HepG2 (cell line): ENCODE measurements around the gene MYL9. TPM values are rescaled to one million over a fixed set of nuclear protein-coding genes. Genes with fewer than 3 reads are reported as not detected.

Experiments
- AGO2 ChIP-seq: fragments of 200-400 bp; formaldehyde crosslinking; optimal IDR thresholded peaks from 2 replicates; pipeline ENCODE3; 2017; ENCODE audit warnings: mild to moderate bottlenecking, low read depth, low read length, moderate library complexity
- ARID4A ChIP-seq: sonication (generic); formaldehyde crosslinking; IDR thresholded peaks from 2 replicates; pipeline ENCODE4 v1.5.0; 2020; ENCODE audit warnings: mild to moderate bottlenecking, missing genetic modification reagents, borderline replicate concordance
- ATF7 ChIP-seq, 2 experiments: fragments of 450-650 bp in 1 of 2; sonication (generic) in 1 of 2; formaldehyde crosslinking in 1 of 2; IDR thresholded peaks; 2 replicates each; pipeline versions ENCODE4 v1.4.0 to v1.6.1; 2016 to 2020; ENCODE audit warnings: antibody characterized with exemption in 1 of 2, mild to moderate bottlenecking in 1 of 2, missing genetic modification reagents in 1 of 2
- ELF4 ChIP-seq: sonication (generic); formaldehyde crosslinking; IDR thresholded peaks from 2 replicates; pipeline ENCODE4 v1.5.0; 2020; ENCODE audit warnings: missing genetic modification reagents, mild to moderate bottlenecking, moderate library complexity, borderline replicate concordance
- ETV6 ChIP-seq: sonication (generic); formaldehyde crosslinking; conservative IDR thresholded peaks from 2 replicates; pipeline ENCODE4 v1.4.0; 2020; ENCODE audit warnings: missing genetic modification reagents
- FOXA3 ChIP-seq: IDR thresholded peaks from 2 replicates; pipeline ENCODE4 v1.6.1; 2016; ENCODE audit warnings: missing genetic modification reagents, missing compliant biosample characterization
- FOXO4 ChIP-seq: sonication (generic); formaldehyde crosslinking; conservative IDR thresholded peaks from 2 replicates; pipeline ENCODE4 v1.8.1; 2023; ENCODE audit warnings: missing genetic modification reagents
- HNF4A ChIP-seq: sonication (generic); formaldehyde crosslinking; IDR thresholded peaks from 2 replicates; pipeline ENCODE4 v1.4.0; 2020; ENCODE audit warnings: missing genetic modification reagents
- IRF2 ChIP-seq: IDR thresholded peaks from 2 replicates; pipeline ENCODE4 v1.6.1; 2018; ENCODE audit warnings: missing genetic modification reagents, missing compliant biosample characterization
- NRL ChIP-seq: sonication (generic); formaldehyde crosslinking; IDR thresholded peaks from 2 replicates; pipeline ENCODE4 v1.5.0; 2020; ENCODE audit warnings: missing genetic modification reagents, mild to moderate bottlenecking, moderate library complexity, borderline replicate concordance
- RFXANK ChIP-seq: IDR thresholded peaks from 2 replicates; pipeline ENCODE4 v1.6.1; 2016
- TARDBP ChIP-seq: sonication (generic); formaldehyde crosslinking; IDR thresholded peaks from 2 replicates; pipeline ENCODE4 v1.8.0; 2022; ENCODE audit warnings: mild to moderate bottlenecking, missing genetic modification reagents
- TBX3 ChIP-seq: fragments of 450-650 bp; IDR thresholded peaks from 2 replicates; pipeline ENCODE4 v1.6.1; 2017; ENCODE audit warnings: antibody characterized with exemption, mild to moderate bottlenecking, inconsistent platforms, borderline replicate concordance
- THAP7 ChIP-seq: sonication (generic); formaldehyde crosslinking; IDR thresholded peaks from 2 replicates; pipeline ENCODE4 v1.8.1; 2023; ENCODE audit warnings: mild to moderate bottlenecking, missing genetic modification reagents
- ZBTB46 ChIP-seq: sonication (generic); formaldehyde crosslinking; IDR thresholded peaks from 2 replicates; pipeline ENCODE4 v1.4.0; 2020; ENCODE audit warnings: mild to moderate bottlenecking, missing genetic modification reagents, borderline replicate concordance
- ZBTB7A ChIP-seq: sonication (generic); formaldehyde crosslinking; IDR thresholded peaks from 2 replicates; pipeline ENCODE4 v1.8.0; 2022; ENCODE audit warnings: mild to moderate bottlenecking, missing genetic modification reagents
- ZNF333 ChIP-seq: sonication (generic); formaldehyde crosslinking; IDR thresholded peaks from 2 replicates; pipeline ENCODE4 v1.4.0; 2020; ENCODE audit warnings: mild to moderate bottlenecking, missing genetic modification reagents, borderline replicate concordance
- ZNF33A ChIP-seq: sonication (generic); formaldehyde crosslinking; IDR thresholded peaks from 2 replicates; pipeline ENCODE4 v1.5.1; 2020; ENCODE audit warnings: missing genetic modification reagents, mild to moderate bottlenecking, moderate library complexity, borderline replicate concordance
- ZNF350 ChIP-seq: sonication (generic); formaldehyde crosslinking; IDR thresholded peaks from 2 replicates; pipeline ENCODE4 v1.4.0; 2020; ENCODE audit warnings: mild to moderate bottlenecking, low read depth, missing genetic modification reagents, borderline replicate concordance
- ZNF501 ChIP-seq: sonication (generic); formaldehyde crosslinking; IDR thresholded peaks from 2 replicates; pipeline ENCODE4 v1.5.1; 2020; ENCODE audit warnings: mild to moderate bottlenecking, moderate library complexity, missing genetic modification reagents
- ZNF605 ChIP-seq: sonication (generic); formaldehyde crosslinking; IDR thresholded peaks from 2 replicates; pipeline ENCODE4 v1.8.0; 2022; ENCODE audit warnings: mild to moderate bottlenecking, missing genetic modification reagents
- polyA plus RNA-seq, 8 experiments: library from polyadenylated mRNA; depleted of rRNA in 3 of 8; stranded (reverse) in 7 of 8; unstranded in 1 of 8; fragments of >200 nt; fragmentation: Illumina TruSeq in 4 of 8; extraction: Trizol in 4 of 8; gene quantifications; 2 replicates each; pipeline versions ENCODE4 v1.2.1 to v1.2.3, GENCODE V29; 2011 to 2016; ENCODE audit warnings: low read depth in 4 of 8, missing spikeins in 1 of 8, mixed read lengths in 1 of 8; ENCODE audit not compliant: insufficient read depth in 1 of 8
- total RNA-seq, 5 experiments: library from RNA; depleted of rRNA; stranded (reverse); fragments of >200 nt; fragmentation: Illumina TruSeq; extraction: Trizol; gene quantifications; 2 replicates each; pipeline ENCODE4 v1.2.3, GENCODE V29; 2016; ENCODE audit warnings: low read depth in 1 of 5

Gene MYL9
- total and polyA plus RNA-seq, 2 of the 13 experiments (the other 11 are each of a cell fraction or from before 2014, with no cell fraction given) = 0.87 to 2.2 TPM

- TF ChIP-seq IRF2 (no peak), ZNF333 (CRISPR knock-in tag) (no peak), RFXANK (no peak), NRL (no peak), TARDBP (CRISPR knock-in tag) (no peak), FOXA3 (no peak), TBX3 (0 out of 2 replicates have a peak, but pooled peaks have one; percentile 20), ZNF605 (CRISPR knock-in tag) (0 out of 2 replicates have a peak, but pooled peaks have one; percentile 25), ZBTB46 (0 out of 2 replicates have a peak, but pooled peaks have one; percentile 49), HNF4A (peak; percentile 44; the same call in 1 of the 2 replicates), ZNF33A (no peak), THAP7 (CRISPR knock-in tag) (0 out of 2 replicates have a peak, but pooled peaks have one; percentile 37), FOXO4 (CRISPR knock-in tag) (0 out of 2 replicates have a peak, but pooled peaks have one; percentile 81), ARID4A (CRISPR knock-in tag) (0 out of 2 replicates have a peak, but pooled peaks have one; percentile 9), AGO2 (peak; percentile 28), ZBTB7A (no peak), ELF4 (CRISPR knock-in tag) (no peak), ZNF501 (CRISPR knock-in tag) (0 out of 2 replicates have a peak, but pooled peaks have one; percentile 50), ZNF350 (CRISPR knock-in tag) (no peak), ATF7 (IDR thresholded peaks at IDR 0.05) (no peak), ATF7 (CRISPR knock-in tag; IDR thresholded peaks at IDR 0.05) (0 out of 2 replicates have a peak, but pooled peaks have one; percentile 37), ETV6 (CRISPR knock-in tag) (no peak)
These were observed 37.2 kb downstream of the MYL9 start (continued) for GRCh38 chr20:36578356-36579041.
